WTC11 (cell line): ENCODE results near the gene GNA14.
"Not testable (repeated sequence)": the region's sequence is repeated elsewhere in the genome, so short reads cannot be mapped to it uniquely, and the experiment has no call there.

Source experiments
- CTCF ChIP-seq: fragments of 200-600 bp; IDR thresholded peaks from 2 replicates; pipeline ENCODE4 v1.8.0; 2022; ENCODE audit warnings: antibody characterized with exemption
- E2F1 ChIP-seq: sonication (generic); formaldehyde crosslinking; IDR thresholded peaks from 2 replicates; pipeline ENCODE4 v1.8.0; 2022; ENCODE audit warnings: mild to moderate bottlenecking, missing genetic modification reagents
- FOXJ3 ChIP-seq: sonication (generic); formaldehyde crosslinking; IDR thresholded peaks from 2 replicates; pipeline ENCODE4 v1.9.0; 2021; ENCODE audit warnings: missing genetic modification reagents, mild to moderate bottlenecking, borderline replicate concordance
- JUN ChIP-seq: sonication (generic); formaldehyde crosslinking; IDR thresholded peaks from 2 replicates; pipeline ENCODE4 v1.8.0; 2023; ENCODE audit warnings: mild to moderate bottlenecking, missing genetic modification reagents
- NR2C2 ChIP-seq: sonication (generic); formaldehyde crosslinking; IDR thresholded peaks from 2 replicates; pipeline ENCODE4 v1.8.0; 2022; ENCODE audit warnings: mild to moderate bottlenecking, missing genetic modification reagents
- STAT6 ChIP-seq: sonication (generic); formaldehyde crosslinking; conservative IDR thresholded peaks from 2 replicates; pipeline ENCODE4 v1.8.1; 2023; ENCODE audit warnings: mild to moderate bottlenecking, low read depth, missing genetic modification reagents, moderate library complexity
- TEAD1 ChIP-seq: sonication (generic); formaldehyde crosslinking; IDR thresholded peaks from 2 replicates; pipeline ENCODE4 v1.8.0; 2022; ENCODE audit warnings: mild to moderate bottlenecking, missing genetic modification reagents
- ZNF423 ChIP-seq: fragments of 250-450 bp; sonication (Bioruptor Pico); IDR thresholded peaks from 2 replicates; pipeline ENCODE4 v2.1.2; 2022; ENCODE audit warnings: mild to moderate bottlenecking, moderate library complexity
- TF ChIP-seq, protein P1 (sequence below): sonication (generic); formaldehyde crosslinking; IDR thresholded peaks from 2 replicates; pipeline ENCODE4 v1.8.0; 2022; ENCODE audit warnings: mild to moderate bottlenecking, missing genetic modification reagents
- TF ChIP-seq, protein P2 (sequence below): sonication (generic); formaldehyde crosslinking; IDR thresholded peaks from 2 replicates; pipeline ENCODE4 v1.8.1; 2022; ENCODE audit warnings: low read depth, mild to moderate bottlenecking, moderate library complexity, missing genetic modification reagents, borderline replicate concordance

DNA sequence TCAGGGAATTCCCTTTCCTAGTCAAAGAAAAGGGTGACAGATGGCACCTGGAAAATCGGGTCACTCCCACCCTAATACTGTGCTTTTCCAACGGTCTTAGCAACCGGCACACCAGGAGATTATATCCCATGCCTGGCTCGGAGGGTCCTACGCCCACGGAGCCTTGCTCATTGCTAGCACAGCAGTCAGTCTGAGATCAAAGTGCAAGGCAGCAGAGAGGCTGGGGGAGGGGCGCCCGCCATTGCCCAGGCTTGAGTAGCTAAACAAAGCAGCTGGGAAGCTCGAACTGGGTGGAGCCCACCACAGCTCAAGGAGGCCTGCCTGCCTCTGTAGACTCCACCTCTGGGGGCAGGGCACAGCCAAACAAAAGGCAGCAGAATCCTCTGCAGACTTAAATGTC lies 239.6 kb downstream of the GNA14 start:
- not testable (repeated sequence) for TF ChIP-seq CTCF; NR2C2 (CRISPR knock-in tag); E2F1; ZNF423; TEAD1 (CRISPR knock-in tag); JUN (CRISPR knock-in tag); STAT6 (CRISPR knock-in tag); FOXJ3 (CRISPR knock-in tag)
- TF ChIP-seq, protein P1, sequence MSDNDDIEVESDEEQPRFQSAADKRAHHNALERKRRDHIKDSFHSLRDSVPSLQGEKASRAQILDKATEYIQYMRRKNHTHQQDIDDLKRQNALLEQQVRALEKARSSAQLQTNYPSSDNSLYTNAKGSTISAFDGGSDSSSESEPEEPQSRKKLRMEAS (CRISPR knock-in tag) = not testable (repeated sequence)
- TF ChIP-seq, protein P2, sequence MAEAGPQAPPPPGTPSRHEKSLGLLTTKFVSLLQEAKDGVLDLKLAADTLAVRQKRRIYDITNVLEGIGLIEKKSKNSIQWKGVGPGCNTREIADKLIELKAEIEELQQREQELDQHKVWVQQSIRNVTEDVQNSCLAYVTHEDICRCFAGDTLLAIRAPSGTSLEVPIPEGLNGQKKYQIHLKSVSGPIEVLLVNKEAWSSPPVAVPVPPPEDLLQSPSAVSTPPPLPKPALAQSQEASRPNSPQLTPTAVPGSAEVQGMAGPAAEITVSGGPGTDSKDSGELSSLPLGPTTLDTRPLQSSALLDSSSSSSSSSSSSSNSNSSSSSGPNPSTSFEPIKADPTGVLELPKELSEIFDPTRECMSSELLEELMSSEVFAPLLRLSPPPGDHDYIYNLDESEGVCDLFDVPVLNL (CRISPR knock-in tag) = not testable (repeated sequence)
